Stomach (tissue), 9 donors: Measurements from ENCODE around the gene EEF1A2. TPM values are rescaled to one million over a fixed set of nuclear protein-coding genes. Genes with fewer than 3 reads are reported as not detected.

Experiments used
- DNase-seq, 2 donors: peaks; one replicate each; pipeline versions ENCODE4 v3.0.0 to v3.0.0-alpha.2; 2013 to 2019
- H3K27ac ChIP-seq, 5 donors: fragments of 200-600 bp in 4 of 5; sonication (generic) in 4 of 5; one replicate each; pipeline ENCODE4 v1.5.1; 2013 to 2019; ENCODE audit warnings: mild to moderate bottlenecking in 1 of 5, moderate library complexity in 1 of 5
- H3K27me3 ChIP-seq, 3 donors: fragments of 200-600 bp; sonication (generic); one replicate each; pipeline ENCODE4 v1.5.1; 2017 to 2019; ENCODE audit warnings: mixed run types in 1 of 3
- H3K36me3 ChIP-seq, 4 donors: fragments of 200-600 bp; sonication (generic); 1 replicate in 3 of 4; 2 replicates in 1 of 4; pipeline ENCODE4 v1.5.1; 2016 to 2019
- H3K4me1 ChIP-seq, 4 donors: fragments of 200-600 bp; sonication (generic); one replicate each; pipeline ENCODE4 v1.5.1; 2016 to 2019
- H3K4me3 ChIP-seq, 4 donors: fragments of 200-600 bp; sonication (generic) in 3 of 4; one replicate each; pipeline ENCODE4 v1.5.1; 2016 to 2019; ENCODE audit warnings: mild to moderate bottlenecking in 1 of 4
- H3K9me3 ChIP-seq, 4 donors: fragments of 200-600 bp; sonication (generic); one replicate each; pipeline ENCODE4 v1.5.1; 2016 to 2019
- EP300 ChIP-seq: sonication (generic); formaldehyde crosslinking; IDR thresholded peaks from one replicate; pipeline ENCODE4 v1.6.1; 2017; ENCODE audit warnings: antibody characterized with exemption
- POLR2A ChIP-seq, 4 donors: fragments of 450-650 bp; IDR thresholded peaks; one replicate each; pipeline ENCODE4 v1.6.1; 2016; ENCODE audit warnings: antibody characterized with exemption in 4 of 4, control low read depth in 2 of 4, mild to moderate bottlenecking in 1 of 4, moderate library complexity in 1 of 4
- POLR2AphosphoS5 ChIP-seq, 3 donors: sonication (generic); formaldehyde crosslinking; IDR thresholded peaks; one replicate each; pipeline ENCODE4 v1.6.1; 2016; ENCODE audit warnings: antibody characterized with exemption in 3 of 3
- WGBS, 5 donors: extraction: QIAGEN DNeasy Blood & Tissue Kit in 3 of 5; methylation state at CpG; one replicate each; pipeline versions ENCODE4 v1.1.5 to v1.1.7; 2013 to 2018; 5-methylcytosine and 5-hydroxymethylcytosine counted together
- intact Hi-C: fragments of 100-400 bp; cut with DNase I; formaldehyde crosslinking; loops from one replicate; pipeline ENCODE4 v1.15.1; 2023; ENCODE audit warnings: low total_unique reads
- polyA plus RNA-seq, 3 donors: library from polyadenylated mRNA; stranded (reverse); fragments of 200-250 nt; gene quantifications; one replicate each; pipeline ENCODE4 v1.2.3, GENCODE V29; 2013
- total RNA-seq, 5 donors: library from RNA; depleted of rRNA; stranded (reverse); fragments of >200 nt; gene quantifications; one replicate each; pipeline versions ENCODE4 v1.1.0 to v1.2.3, GENCODE V29; 2014 to 2016
- TF ChIP-seq, protein P1 (sequence below), 7 experiments: fragments of 450-650 bp in 4 of 7; fragments of 200-600 bp in 3 of 7; sonication (generic) in 3 of 7; IDR thresholded peaks; one replicate each; pipeline ENCODE4 v1.5.1; 2016 to 2019; ENCODE audit warnings: antibody characterized with exemption in 7 of 7, control low read depth in 2 of 7, mild to moderate bottlenecking in 1 of 7
- donor health status: healthy with polysubstance abuse.
- donor health status: Bipolar disorder and iron deficiency.
- donor health status: healthy.

The EEF1A2 gene
- total and polyA plus RNA-seq, 8 donors = 0.58 to 64.8 (median 23.8) TPM; not detected in 1

GRCh38 chr20:63546956-63547724 lies 48.3 kb upstream of the EEF1A2 start:
- TF ChIP-seq POLR2AphosphoS5 (IDR thresholded peaks at IDR 0.05) (no peak), POLR2A (IDR thresholded peaks at IDR 0.05) (no peak), EP300 (no peak)
- TF ChIP-seq, protein P1, sequence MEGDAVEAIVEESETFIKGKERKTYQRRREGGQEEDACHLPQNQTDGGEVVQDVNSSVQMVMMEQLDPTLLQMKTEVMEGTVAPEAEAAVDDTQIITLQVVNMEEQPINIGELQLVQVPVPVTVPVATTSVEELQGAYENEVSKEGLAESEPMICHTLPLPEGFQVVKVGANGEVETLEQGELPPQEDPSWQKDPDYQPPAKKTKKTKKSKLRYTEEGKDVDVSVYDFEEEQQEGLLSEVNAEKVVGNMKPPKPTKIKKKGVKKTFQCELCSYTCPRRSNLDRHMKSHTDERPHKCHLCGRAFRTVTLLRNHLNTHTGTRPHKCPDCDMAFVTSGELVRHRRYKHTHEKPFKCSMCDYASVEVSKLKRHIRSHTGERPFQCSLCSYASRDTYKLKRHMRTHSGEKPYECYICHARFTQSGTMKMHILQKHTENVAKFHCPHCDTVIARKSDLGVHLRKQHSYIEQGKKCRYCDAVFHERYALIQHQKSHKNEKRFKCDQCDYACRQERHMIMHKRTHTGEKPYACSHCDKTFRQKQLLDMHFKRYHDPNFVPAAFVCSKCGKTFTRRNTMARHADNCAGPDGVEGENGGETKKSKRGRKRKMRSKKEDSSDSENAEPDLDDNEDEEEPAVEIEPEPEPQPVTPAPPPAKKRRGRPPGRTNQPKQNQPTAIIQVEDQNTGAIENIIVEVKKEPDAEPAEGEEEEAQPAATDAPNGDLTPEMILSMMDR (IDR thresholded peaks at IDR 0.05) = no peak
- WGBS, 5 donors = 44 to 66% (median 56%) methylated on average over 19 to 58 of the region's 58 CpGs
- Histone ChIP-seq H3K27ac (no peak overlapping the region), H3K27me3 (peaks cover 0 to 74% (median 4%) of the 10 kb centered on the region in 3 donors), H3K9me3 (no peaks in the 10 kb centered on the region), H3K36me3 (no peaks in the 10 kb centered on the region), H3K4me3 (no peak overlapping the region), H3K4me1 (peaks cover 0 to 20% (median 0%) of the 10 kb centered on the region in 4 donors)
- intact Hi-C loops = no loop called here
- DNase-seq = no peak

DNA sequence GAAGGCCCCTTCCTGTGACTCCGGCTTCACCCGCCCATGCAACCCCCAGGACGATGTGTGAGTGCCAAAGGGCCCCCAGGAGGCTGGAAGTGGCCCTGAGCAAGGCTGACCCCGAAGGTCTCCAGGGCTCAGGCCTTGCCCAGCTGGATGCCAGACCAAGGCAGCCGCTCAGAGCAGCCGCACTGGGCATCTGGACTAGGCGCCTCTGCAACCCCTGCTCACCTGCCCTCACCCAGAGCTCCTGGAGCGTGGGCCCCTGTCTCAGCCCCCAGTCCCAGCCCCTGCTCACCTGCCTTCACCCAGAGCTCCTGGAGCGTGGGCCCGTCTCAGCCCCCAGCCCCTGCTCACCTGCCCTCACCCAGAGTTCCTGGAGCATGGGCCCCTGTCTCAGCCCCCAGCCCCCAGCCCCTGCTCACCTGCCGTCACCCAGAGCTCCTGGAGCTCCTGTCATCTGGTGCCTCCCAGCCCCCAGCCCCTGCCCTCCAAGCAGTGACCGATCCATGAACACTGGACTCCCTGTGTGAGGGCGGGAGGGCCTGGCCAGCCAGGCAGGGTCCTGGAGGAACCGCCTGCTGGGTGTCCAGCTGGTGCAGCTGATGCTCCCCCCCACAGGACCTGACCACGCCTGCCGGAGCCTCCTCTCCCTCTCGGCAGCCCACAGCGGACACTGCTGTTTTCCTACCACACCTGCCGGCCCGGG lies 47.5 kb upstream of the EEF1A2 start:
- Histone ChIP-seq H3K27ac (no peak overlapping the region), H3K27me3 (peaks cover 0 to 76% (median 4%) of the 10 kb centered on the region in 3 donors), H3K4me1 (peaks cover 0 to 23% (median under 1%) of the 10 kb centered on the region in 4 donors), H3K9me3 (no peaks in the 10 kb centered on the region), H3K36me3 (no peaks in the 10 kb centered on the region), H3K4me3 (no peak overlapping the region)
- intact Hi-C loops = no loop called here
- 65 to 75% (median 72%) methylated on average over 12 to 20 of the region's 20 CpGs for WGBS, 5 donors
- DNase-seq = no peak
- TF ChIP-seq EP300 = no peak
- TF ChIP-seq POLR2AphosphoS5 (IDR thresholded peaks at IDR 0.05) = no peak
- TF ChIP-seq POLR2A (IDR thresholded peaks at IDR 0.05) = no peak
- TF ChIP-seq, protein P1 (IDR thresholded peaks at IDR 0.05) = no peak

- intact Hi-C loops = no loop called here
- no peaks in the 10 kb centered on the region for H3K9me3 ChIP-seq
- no peak overlapping the region for H3K4me3 ChIP-seq
- H3K27ac ChIP-seq = no peak overlapping the region
- no peak for DNase-seq
- H3K4me1 ChIP-seq = peaks cover 0 to 29% (median 3%) of the 10 kb centered on the region in 4 donors
- H3K36me3 ChIP-seq = no peaks in the 10 kb centered on the region
- TF ChIP-seq POLR2A (IDR thresholded peaks at IDR 0.05) = no peak
- TF ChIP-seq, protein P1 (IDR thresholded peaks at IDR 0.05) = no peak
- no peak for TF ChIP-seq POLR2AphosphoS5 (IDR thresholded peaks at IDR 0.05)
- TF ChIP-seq EP300 = no peak
- WGBS, 5 donors = 39 to 52% (median 47%) methylated on average over 6 of the region's 6 CpGs; no CpG with 5 or more reads in 1 of the 5 donors
- peaks cover 0 to 72% (median 4%) of the 10 kb centered on the region in 3 donors for H3K27me3 ChIP-seq
Observed at GRCh38 chr20:63545814-63546213, 46.9 kb upstream of the EEF1A2 start.

DNA sequence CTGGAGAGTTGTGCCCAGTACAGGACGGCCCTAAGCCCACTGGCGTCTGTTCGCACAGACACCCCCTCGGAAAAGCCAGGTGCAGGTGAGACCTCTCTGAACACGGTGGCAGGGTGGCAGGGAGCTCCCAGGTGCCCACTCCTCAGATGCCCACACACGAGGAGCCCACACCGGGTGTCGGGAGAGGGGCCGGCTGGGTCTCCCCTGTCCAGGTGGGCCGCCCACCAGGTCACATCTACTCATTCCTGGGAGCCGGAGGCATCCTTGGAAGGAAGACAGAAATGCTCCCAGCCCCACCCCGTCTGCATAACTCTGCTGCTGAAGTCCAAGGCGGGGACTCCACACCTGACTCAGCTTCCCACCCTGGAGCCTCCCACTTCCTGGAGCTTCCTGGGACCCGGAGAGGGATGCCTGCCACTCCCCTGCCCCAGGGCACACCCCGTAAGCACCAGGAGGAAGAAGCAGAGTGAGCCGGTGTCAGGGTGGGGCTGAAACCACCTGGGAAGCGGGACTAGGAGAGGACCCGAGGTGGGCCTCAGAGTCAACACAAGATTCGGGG lies 46.2 kb upstream of the EEF1A2 start:
- Histone ChIP-seq H3K9me3 (no peaks in the 10 kb centered on the region), H3K27ac (no peak overlapping the region), H3K4me3 (no peak overlapping the region), H3K27me3 (peaks cover 0 to 64% (median 4%) of the 10 kb centered on the region in 3 donors), H3K36me3 (no peaks in the 10 kb centered on the region), H3K4me1 (peaks cover 0 to 37% (median 7%) of the 10 kb centered on the region in 4 donors)
- DNase-seq = peak; percentile 43 to 83
- 48 to 65% (median 59%) methylated on average over 15 to 19 of the region's 19 CpGs for WGBS, 5 donors
- TF ChIP-seq POLR2A (IDR thresholded peaks at IDR 0.05) (no peak), EP300 (no peak), POLR2AphosphoS5 (IDR thresholded peaks at IDR 0.05) (peak in 1 of 3 donors; percentile 8)
- TF ChIP-seq, protein P1 (IDR thresholded peaks at IDR 0.05) = no peak
- intact Hi-C loops = no loop called here
